GM19372 (cell line): ENCODE measurements around the gene B9D2.

Source experiments
- ATAC-seq: cut with Tn5 transposase; IDR thresholded peaks from one replicate; pipeline ENCODE4 v1.9.1; 2021; ENCODE audit warnings: mild to moderate bottlenecking, low read depth, moderate library complexity; ENCODE audit not compliant: unreplicated experiment

B9D2 gene

DNA sequence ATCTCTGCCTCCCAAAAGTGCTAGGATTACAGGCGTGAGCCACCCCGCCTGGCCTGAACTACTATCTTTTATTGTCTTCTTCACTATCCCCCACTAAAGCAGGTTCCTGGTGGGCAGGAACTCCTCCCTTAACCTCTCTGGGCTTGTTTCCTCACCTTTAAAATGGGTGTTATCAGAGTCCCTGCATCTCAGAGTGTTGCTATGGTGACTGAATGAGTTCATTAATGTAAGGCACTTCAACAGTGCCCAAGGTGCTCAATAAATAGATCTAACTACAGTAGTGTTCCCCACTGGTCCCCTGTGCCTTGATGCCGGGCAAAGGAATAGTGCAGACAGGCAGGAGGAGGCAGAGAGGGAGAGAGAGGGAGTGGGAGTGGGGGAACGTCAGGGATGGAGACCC lies 33.5 kb downstream of the B9D2 start:
- no peak for ATAC-seq

DNA sequence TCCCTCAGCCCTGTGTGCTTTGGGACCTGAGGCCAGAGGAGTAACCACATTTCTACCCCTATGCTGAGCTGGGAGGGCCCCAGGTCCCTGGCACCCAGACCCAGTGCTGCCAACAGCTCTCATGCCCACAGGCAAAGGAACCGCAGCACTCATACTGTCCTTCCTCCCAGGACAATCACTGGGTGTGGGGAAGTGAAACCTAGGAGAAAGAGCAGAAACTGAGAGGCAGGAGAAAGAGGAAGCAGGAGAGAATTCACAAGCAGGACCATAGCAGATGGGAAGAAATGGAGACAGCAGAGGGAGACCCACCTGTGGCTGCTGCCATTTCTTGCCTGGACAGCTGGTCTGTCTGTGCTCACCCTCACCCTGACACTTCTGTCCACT lies 35.1 kb downstream of the B9D2 start:
- no peak for ATAC-seq

DNA sequence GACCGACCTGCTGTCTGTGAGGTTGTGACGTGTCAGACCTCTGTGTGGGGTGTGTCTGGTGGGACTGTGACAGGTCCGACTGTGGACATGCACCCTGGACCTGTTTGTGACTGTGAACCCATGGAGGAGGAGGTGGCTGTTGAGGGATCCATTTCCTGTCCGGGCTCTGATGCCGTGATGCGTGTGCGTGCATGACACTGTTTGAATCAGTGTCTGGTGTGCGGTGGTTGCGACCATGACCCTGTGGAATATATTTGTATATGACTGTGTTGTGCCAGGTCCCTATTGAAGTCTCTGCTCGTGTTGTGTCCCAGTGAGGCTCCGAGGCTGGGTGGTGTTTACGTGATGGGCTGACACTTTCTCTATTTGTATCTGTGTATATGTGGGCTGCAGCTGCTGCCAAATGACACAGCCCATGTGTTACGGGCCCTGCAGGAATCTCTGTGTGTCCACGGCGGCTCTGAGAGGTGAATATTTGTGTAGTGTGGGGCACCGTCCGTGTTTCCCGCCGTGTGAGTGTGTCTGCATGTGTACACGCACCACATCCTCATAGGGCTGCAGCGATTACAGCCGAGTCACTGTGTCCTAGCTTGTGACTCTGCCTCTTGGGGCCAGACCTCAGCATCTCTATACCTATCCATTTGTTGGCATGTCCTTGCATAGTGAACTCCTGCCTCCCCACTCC lies 35.6 kb downstream of the B9D2 start:
- no peak for ATAC-seq

DNA sequence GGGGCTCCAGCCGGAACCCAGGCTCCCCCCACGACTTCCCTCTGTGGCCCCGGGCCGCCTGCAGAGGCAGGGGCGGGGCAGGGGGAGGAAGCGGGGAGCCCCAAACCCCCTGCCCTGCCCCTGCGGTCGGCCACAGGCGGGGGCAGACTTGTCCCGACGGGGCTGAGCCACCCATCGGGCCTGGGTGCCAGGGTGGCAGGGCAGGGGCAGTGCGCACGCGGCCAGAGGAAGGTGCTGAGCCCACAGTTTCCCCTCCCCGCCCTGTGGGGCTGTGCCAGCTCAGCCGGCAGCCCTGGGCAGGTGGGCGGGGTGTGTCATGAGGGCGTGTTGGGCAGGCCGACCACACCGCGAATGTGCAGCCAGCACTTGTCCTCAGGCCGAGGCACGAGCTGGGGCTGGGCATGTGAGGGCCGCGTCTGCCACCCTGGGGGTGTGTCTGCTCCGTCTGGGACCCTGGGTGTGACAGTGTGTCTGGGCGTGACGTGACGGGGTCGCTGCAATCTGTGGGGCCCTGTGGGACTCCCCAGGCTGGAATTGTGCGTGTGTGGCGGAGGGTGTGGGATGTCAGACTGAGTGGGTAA lies 36.3 kb downstream of the B9D2 start:
- peak; percentile 73 for ATAC-seq

DNA sequence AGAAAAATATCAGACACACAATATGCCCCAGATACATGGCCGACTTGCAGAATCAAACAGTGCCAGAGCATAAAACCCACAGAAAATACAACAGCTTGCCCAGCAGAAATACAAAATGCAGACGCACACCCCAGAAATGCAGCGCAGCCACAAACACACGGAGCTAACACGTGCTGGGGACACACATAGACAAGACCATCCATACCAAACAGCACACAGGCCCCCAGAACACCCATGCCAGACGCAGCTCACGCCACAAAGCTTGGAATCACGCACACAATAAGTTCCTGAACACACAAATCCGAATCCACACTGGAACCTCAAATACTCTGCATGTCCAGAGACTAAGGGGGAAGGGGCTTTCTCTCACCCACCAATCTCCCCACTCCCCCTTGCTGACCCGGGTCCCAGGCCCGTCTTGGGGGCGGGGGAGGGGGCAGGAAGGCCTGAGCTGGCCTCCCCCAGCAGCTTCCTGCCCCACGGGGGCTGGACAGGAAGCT lies 36.8 kb downstream of the B9D2 start:
- no peak for ATAC-seq

DNA sequence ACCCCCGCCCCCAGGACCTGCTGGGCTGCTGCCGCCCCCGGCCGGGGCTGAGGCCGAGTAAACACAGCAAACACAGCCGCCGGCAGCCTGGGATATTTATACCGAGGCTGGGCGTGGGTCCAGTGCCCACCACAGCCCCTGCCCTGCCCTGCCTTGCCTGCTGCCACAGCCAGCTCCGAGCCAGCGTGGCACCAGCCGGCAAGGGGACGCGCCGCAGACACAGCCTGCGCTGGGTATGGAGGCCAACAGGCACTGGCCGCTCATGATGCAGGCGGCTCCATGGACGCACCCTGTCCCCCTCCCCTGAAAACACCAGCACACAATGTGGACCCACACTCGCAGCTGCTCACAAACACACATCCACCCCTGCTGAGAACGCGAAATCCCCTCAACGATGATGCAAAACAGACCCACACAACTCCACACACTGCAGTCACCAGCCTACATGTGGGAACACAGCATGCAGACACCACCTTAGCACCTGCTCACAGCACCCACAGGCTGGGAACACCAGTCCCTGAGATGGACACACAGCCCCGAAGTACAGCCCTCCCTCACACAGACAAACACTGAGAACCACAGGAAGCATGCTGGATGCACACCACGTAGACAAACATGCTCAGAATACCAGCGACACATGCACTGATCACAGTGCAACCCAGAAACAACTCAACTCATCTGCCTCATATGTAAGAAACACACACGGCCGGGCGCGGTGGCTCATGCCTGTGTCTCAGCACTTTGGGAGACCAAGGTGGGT lies 37.8 kb downstream of the B9D2 start:
- ATAC-seq = no peak

DNA sequence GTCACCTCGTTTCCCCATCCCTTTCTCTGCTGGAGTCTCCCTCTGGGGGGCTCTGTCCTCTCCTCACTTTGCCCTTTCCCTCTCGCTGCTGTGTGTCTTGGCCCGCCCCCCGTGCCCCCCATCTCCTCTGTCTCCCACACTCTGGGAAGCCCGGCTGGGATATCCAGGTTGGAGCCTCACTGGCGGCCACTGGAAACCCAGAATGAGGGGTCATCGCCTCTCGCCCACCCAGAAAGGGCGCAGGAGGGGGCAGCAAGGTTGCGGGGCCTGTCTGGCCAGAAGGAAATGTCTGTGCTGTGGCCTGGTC lies 38.4 kb downstream of the B9D2 start:
- ATAC-seq = no peak

DNA sequence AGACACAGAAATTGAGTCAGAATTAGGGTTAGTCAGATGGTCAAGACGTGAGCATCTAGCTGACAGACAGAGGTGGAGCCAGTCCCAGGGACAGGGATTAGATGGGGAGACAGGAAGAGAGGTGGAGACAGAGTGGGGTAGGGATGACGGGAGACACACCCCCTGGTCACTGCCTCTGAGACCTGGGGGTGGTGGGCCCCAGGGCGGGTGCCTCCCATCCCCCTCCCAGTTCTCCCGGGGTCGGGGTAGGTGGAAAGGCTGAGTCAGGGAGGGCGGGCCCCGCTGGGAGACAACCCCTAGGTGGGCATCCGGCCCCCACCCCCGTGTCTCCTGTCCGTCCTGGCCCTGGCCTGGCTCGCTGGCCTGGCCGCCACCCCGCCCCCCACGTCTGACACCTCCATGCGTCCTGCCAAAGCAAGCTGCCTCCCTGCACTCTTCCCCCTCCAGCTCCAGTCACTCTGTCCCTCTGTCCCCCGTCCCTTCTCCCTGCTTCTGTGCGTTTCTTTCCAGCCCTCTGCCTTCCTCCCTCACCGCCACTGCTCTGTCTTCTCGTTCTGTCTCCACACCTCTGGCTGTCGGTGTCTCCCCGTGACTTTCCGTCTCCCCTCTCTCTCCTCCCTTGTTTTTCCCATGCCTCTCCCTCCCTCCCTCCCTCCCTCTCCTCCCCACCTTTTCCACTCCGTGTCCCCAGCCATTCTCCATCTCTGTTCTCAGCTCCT lies 38.9 kb downstream of the B9D2 start:
- no peak for ATAC-seq

DNA sequence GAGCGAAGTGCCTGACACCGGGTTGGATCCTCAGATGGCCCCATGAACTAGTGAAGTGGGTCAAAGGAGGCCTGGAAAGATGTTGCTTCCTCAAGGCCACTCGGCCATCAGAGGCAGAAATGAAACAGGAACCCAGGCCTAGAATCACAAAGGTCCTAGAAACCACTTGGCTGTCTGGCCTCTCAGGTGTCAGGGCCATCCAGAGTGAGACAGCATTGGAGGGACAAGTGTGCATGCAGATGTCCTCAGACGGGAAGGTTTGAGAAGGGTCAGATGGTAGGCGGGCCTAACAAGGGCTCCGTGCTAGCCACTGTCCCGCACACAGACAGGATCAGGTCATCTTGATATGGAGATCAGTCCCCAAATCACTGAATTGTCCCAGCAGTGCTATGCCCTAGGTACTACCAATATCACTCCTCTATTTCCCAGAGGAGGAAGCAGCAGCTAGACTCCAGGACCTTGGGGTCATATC lies 39.7 kb downstream of the B9D2 start:
- no peak for ATAC-seq

DNA sequence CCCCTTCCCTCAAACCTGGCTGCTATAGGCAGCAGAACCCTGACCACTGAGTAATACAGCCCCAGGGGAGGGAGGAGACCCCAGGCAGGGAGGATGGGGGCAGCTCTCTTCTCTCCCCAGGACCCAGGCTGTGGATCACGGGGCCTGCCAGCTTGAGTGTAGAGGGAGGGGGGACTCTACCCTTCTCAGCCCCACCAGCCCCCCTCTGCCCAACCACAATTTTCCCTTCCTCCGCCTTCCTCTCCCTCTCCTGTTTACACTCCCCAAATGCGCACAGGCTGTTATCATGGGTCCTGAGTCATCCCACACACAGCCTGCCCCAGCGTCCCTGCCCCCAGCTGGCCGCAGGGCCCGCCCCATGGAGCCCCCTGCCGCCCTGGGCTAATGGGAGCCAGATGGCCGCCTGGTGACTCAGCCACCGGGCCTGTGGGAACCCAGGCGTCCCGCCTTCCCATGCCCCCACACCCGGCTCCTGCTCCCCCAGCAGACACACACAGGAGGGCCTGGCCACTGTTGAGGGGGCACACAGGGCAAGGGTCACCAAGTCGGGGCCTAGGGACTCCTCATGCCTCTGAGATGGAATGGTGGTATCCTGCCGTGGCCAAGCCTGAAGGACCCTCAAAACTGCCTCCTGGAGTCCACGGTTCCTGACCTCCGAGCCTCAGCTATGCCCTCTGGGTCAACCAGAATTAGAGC lies 40.4 kb downstream of the B9D2 start:
- ATAC-seq = no peak

DNA sequence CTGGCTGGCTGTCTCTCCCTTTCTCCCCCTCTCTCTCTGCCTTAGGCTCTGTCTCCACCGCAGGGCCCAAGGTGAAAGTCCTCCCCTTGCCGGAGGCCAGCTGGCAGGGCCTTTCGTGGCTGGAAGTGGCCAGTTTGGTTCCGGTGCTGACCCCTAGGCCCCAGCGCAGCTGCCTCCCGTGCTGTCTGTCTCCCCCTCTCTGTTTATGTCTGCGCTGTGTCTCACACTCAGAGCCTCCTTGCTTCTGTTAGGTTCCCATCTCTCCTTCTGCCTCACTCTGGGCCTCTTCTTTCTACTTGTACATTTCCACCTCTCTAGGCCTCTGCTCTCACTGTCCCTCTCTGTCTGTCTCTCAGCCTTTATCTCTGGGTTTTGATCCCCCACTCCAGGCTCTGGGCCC lies 40.9 kb downstream of the B9D2 start:
- ATAC-seq = no peak

DNA sequence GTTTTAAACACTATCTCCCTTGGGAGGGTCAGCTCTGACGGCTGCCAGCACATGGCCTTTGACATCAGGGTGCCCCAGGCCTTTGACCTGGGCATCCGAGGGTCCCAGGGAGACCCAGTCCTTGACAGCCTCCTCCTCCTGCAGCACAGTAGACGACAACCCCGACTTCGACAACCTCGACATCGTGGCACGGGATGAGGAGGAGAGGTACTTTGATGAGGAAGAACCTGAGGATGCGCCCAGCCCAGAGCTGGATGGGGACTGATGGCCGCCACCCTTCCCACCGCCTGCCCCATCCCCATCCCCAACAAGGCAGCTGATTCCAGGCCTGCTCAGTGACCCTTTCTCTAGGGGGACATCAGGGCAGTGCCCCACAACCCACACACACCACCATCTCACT lies 41.5 kb downstream of the B9D2 start:
- ATAC-seq = no peak

DNA sequence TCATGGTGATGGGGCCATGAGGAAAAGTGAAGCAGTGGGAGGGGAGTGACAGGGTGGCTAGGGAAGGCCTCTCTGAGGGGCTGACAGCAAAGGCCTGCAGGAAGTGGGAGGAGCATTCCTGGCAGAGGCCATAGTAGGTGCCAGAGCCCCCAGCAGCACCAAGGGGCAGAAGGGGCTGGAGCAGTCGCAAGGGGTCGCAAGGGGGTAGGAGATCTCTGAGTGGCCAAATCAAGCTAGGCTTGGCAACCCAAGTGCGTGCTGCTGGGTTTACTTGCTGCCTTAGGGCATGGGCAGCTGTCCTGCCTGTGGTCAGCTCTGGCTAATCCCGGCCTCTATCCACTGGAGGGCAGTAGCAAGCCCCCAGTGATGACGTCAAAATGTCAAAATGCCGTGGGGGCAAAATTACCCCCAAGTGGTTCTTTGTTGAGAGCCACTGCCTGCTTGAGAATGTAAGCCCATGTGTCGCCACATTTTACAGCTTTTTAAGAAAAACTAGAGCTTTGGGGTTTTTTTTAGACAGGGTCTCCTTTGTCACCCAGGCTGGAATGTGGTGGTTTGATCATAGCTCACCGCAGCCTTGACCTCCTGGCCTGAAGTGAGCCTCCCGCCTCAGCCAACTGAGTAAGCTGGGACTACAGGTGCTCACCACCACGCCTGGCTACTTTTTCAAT lies 42.2 kb downstream of the B9D2 start:
- no peak for ATAC-seq

DNA sequence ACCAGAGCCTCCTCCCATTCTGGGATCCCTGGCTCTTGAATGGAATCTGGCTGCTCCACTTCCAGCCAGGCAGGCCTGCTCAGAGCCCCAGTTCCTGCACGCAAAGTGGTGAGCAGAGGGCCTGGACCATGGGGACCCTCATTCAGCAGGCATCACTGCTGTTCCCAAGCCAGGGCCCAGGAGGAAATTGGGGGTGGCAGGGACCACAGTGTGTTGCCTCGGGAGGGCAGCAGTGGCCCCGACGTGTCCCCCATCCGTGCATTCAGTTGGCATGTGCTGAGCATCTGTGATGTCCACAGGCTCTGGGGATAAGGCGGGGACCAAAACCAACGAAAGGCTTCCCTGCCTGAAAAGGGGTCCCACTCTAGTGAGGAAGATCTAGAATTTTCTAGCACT lies 42.7 kb downstream of the B9D2 start:
- ATAC-seq = no peak

DNA sequence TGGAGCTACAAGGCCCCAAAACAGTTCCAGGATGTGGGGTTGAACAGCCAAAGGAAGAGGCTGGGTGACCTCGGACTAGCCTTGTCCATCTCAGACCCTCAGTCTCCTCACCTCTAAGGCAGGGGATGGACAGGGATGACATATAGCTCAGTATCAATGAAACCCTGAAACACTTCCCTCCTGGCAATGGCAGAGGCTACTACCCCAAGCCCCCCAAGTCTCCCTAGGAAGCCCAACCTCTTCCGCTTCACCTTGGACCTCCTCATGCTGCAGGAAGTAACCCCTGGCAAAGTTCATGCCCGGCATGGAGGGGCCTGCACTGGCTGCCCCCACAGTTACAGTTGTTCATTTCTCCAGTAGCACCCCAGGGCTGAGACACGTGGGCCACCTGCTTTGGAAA lies 43.4 kb downstream of the B9D2 start:
- no peak for ATAC-seq

DNA sequence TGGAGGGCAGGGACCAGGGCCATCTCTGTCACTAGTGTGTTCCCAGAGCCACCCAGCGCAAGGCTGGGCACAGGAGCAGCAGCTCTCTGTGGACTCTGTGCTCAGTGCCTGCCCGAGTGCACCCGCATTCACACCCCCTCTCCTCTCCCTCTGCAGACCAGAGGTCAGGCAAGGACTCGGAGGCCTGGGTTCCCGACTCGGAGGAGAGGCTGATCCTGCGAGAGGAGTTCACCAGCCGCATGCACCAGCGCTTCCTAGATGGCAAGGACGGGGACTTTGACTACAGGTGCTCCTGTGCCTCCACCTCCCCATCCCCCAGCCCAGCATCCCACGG lies 43.8 kb downstream of the B9D2 start:
- no peak for ATAC-seq

DNA sequence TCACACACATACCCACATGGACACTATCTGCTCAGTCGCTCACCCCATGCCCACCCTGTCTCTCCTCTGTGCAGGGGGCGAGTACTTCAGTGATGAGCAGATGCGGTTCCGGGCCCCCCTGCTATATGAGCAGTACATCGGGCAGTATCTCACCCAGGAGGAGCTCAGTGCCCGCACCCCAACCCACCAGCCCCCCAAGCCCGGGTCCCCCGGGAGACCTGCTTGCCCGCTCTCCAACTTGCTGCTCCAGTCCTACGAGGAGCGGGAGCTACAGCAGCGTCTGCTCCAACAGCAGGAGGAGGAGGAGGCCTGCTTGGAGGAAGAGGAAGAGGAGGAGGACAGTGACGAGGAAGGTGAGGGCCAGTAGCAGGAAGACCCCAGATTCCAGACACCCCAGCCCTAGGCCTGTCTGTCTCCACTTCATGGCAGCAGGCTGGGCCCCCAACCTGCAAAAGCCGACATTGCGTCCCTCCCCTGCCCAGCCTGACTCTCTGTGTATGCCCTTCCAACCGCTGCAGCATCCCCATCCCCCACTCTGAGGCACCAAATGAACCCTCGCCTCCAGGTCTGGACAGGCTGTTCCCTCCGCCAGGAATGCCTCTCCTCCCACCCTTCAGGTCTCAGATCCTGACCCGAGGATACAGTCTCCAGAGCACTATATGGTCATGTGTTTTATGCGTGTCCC lies 44.3 kb downstream of the B9D2 start:
- ATAC-seq = no peak

DNA sequence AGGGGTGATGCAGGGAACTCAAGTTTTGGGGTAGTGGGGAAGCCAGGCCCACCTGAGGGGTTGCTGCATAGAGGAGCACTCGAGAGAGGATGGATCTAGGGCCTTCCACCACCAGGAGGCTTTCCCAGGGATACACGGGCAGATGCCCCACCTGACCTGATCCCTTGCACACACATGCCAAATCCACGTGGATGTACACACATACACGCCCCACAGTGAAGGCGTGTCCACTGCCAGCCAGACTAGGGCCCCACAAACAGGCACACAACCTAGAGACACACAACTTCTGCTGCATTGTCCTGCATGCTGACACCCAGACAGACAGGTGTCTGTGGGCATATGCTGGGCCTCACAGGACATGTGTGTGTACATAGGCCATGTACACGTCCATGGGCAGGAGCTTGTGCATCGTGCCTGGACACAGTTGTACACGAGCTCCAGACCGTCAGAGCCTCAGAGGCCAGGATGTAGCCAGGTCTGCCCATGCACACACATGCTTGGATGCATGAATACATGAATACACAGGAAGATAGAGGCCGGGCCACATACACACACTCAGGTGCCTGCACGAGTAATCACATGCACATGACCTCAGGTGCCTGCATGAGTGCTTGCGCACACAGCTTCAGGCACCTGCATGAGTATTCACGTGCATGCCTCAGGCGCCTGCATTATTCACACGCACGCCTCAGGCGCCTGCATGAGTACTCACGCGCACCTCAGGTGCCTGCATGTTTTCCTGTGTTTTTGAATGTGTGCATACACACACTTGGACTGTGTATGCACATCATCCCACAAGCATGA lies 45.1 kb downstream of the B9D2 start:
- no peak for ATAC-seq
